HepG2 (cell line): Measurements from ENCODE around the gene DCTN4. TPM values are rescaled to one million over a fixed set of nuclear protein-coding genes. Genes with fewer than 3 reads are reported as not detected.

Experiments used
- ATAC-seq: fragments of 200-7000 bp; cut with Tn5 transposase; 3 replicates; pipeline ENCODE4 v1.9.1; 2020; ENCODE audit warnings: mild to moderate bottlenecking, moderate library complexity
- BruUV-seq: library from RNA; stranded (reverse); fragments of 400-500 nt; replicated peaks from 2 replicates; lab custom pipeline; 2021; lab: Mats Ljungman, UMichigan
- CTCF ChIA-PET: fragments of 300-600 bp; formaldehyde crosslinking; extraction: SDS; loops from one replicate; lab custom pipeline; 2021; ENCODE audit warnings: low total read pairs, inconsistent platforms, low intra/inter-chr PET ratio; lab: Yijun Ruan, JAX
- POLR2A ChIA-PET: fragments of 350-600 bp; sonication (Branson Sonifier 250); formaldehyde crosslinking; loops from one replicate; lab custom pipeline; 2020; ENCODE audit warnings: antibody characterized with exemption, inconsistent platforms; lab: Yijun Ruan, JAX
- DNase-seq: peaks from one replicate; pipeline ENCODE4 v3.0.0-alpha.2; 2015; ENCODE audit warnings: low spot score
- FAIRE-seq: peaks from 3 replicates; lab custom pipeline; 2011; peaks lifted over from hg19 to GRCh38; lab: Jason Lieb, UNC
- H2AFZ ChIP-seq: one replicate; pipeline ENCODE4 v1.6.1; 2011; ENCODE audit warnings: low read length, inconsistent platforms
- H3K27ac ChIP-seq: fragments of 300-600 bp; 3 replicates; pipeline ENCODE4 v1.8.0; 2011; ENCODE audit warnings: mixed run types, mild to moderate bottlenecking, mixed read lengths, low read length, inconsistent platforms; ENCODE audit not compliant: insufficient read depth; ENCODE audit errors: extremely low read length
- H3K27me3 ChIP-seq, 2 experiments: fragments of 200-600 bp in 1 of 2; 2 replicates in 1 of 2; 3 replicates in 1 of 2; pipeline versions ENCODE4 v1.6.0 to v1.8.0; 2011; ENCODE audit warnings: low read length in 2 of 2, mild to moderate bottlenecking in 2 of 2, moderate library complexity in 2 of 2, inconsistent platforms in 1 of 2; ENCODE audit not compliant: insufficient read depth in 2 of 2, control insufficient read depth in 1 of 2
- H3K36me3 ChIP-seq, 2 experiments: fragments of 200-600 bp in 1 of 2; replicated peaks in 1 of 2; 2 replicates in 1 of 2; 3 replicates in 1 of 2; pipeline versions ENCODE4 v1.5.1 to v1.8.0; 2011; ENCODE audit warnings: low read length in 2 of 2, inconsistent platforms in 1 of 2; ENCODE audit not compliant: insufficient read depth in 2 of 2, control insufficient read depth in 1 of 2
- H3K4me1 ChIP-seq: 2 replicates; pipeline ENCODE4 v1.5.1; 2012; ENCODE audit warnings: low read length, inconsistent platforms; ENCODE audit not compliant: insufficient read depth
- H3K4me2 ChIP-seq: 2 replicates; pipeline ENCODE4 v1.6.0; 2011; ENCODE audit warnings: low read depth, low read length, inconsistent platforms
- H3K4me3 ChIP-seq, 3 experiments: fragments of 200-600 bp in 1 of 3; sonication (generic), shearing (Covaris generic) in 1 of 3; replicated peaks in 1 of 3; 2 replicates each; pipeline ENCODE4 v1.5.1; 2011 to 2016; ENCODE audit warnings: low read length in 3 of 3, inconsistent platforms in 2 of 3, low read depth in 2 of 3, mild to moderate bottlenecking in 2 of 3, control low read depth in 1 of 3, mixed read lengths in 1 of 3; ENCODE audit not compliant: insufficient read depth in 1 of 3
- H3K79me2 ChIP-seq: one replicate; pipeline ENCODE4 v1.6.1; 2011; ENCODE audit warnings: low read length, inconsistent platforms; ENCODE audit not compliant: insufficient read depth
- H3K9ac ChIP-seq: 2 replicates; pipeline ENCODE4 v1.6.0; 2011; ENCODE audit warnings: mild to moderate bottlenecking, low read depth, low read length, inconsistent platforms; ENCODE audit not compliant: insufficient read depth
- H3K9me3 ChIP-seq: 2 replicates; pipeline ENCODE4 v1.5.1; 2012; ENCODE audit warnings: mild to moderate bottlenecking, low read length
- H4K20me1 ChIP-seq: 2 replicates; pipeline ENCODE4 v1.6.0; 2011; ENCODE audit warnings: inconsistent platforms, mild to moderate bottlenecking, low read length, moderate library complexity; ENCODE audit not compliant: insufficient read depth
- KLF15 ChIP-seq: sonication (generic); formaldehyde crosslinking; IDR thresholded peaks from 2 replicates; pipeline ENCODE4 v1.8.1; 2023; ENCODE audit warnings: borderline replicate concordance, mild to moderate bottlenecking, inconsistent platforms, missing genetic modification reagents, mixed read lengths
- PRMT3 ChIP-seq: sonication (generic); formaldehyde crosslinking; IDR thresholded peaks from 2 replicates; pipeline ENCODE4 v1.8.1; 2022; ENCODE audit warnings: low read depth, mild to moderate bottlenecking, moderate library complexity, missing genetic modification reagents, borderline replicate concordance
- SALL2 ChIP-seq: sonication (generic); formaldehyde crosslinking; IDR thresholded peaks from 2 replicates; pipeline ENCODE4 v1.8.1; 2023; ENCODE audit warnings: mild to moderate bottlenecking, missing genetic modification reagents, inconsistent platforms
- ZNF230 ChIP-seq: sonication (generic); formaldehyde crosslinking; IDR thresholded peaks from 2 replicates; pipeline ENCODE4 v1.4.0; 2020; ENCODE audit warnings: mild to moderate bottlenecking, missing genetic modification reagents
- ZNF34 ChIP-seq: sonication (generic); formaldehyde crosslinking; IDR thresholded peaks from 2 replicates; pipeline ENCODE4 v1.4.0; 2020; ENCODE audit warnings: mild to moderate bottlenecking, missing genetic modification reagents, borderline replicate concordance
- ZNF598 ChIP-seq: sonication (generic); formaldehyde crosslinking; IDR thresholded peaks from 2 replicates; pipeline ENCODE4 v1.5.1; 2020; ENCODE audit warnings: mild to moderate bottlenecking, missing genetic modification reagents, borderline replicate concordance
- ZNF614 ChIP-seq: IDR thresholded peaks from 2 replicates; pipeline ENCODE4 v1.6.1; 2018; ENCODE audit warnings: missing biosample characterization, missing genetic modification reagents, inconsistent platforms, borderline replicate concordance
- ZNF768 ChIP-seq: sonication (generic); formaldehyde crosslinking; IDR thresholded peaks from 2 replicates; pipeline ENCODE4 v1.4.0; 2020; ENCODE audit warnings: missing genetic modification reagents
- ZSCAN22 ChIP-seq: sonication (generic); formaldehyde crosslinking; IDR thresholded peaks from 2 replicates; pipeline ENCODE4 v1.4.0; 2020; ENCODE audit warnings: mild to moderate bottlenecking, missing genetic modification reagents
- WGBS: methylation state at CpG from one replicate; pipeline ENCODE4 v1.1.6; 2017; ENCODE audit warnings: low lambda C conversion rate; 5-methylcytosine and 5-hydroxymethylcytosine counted together
- in situ Hi-C: cut with HindIII; loops from 2 replicates; pipeline ENCODE4 v1.10.0; 2017; ENCODE audit warnings: low pct_unique_long_range_greater_than_20kb; ENCODE audit not compliant: extremely low pct_ligation_motif_present
- intact Hi-C: fragments of 100-400 bp; cut with micrococcal nuclease; formaldehyde crosslinking; loops from one replicate; pipeline ENCODE4 v1.10.0; 2022; ENCODE audit not compliant: unreplicated experiment
- polyA plus RNA-seq, 8 experiments: library from polyadenylated mRNA; depleted of rRNA in 3 of 8; stranded (reverse) in 7 of 8; unstranded in 1 of 8; fragments of >200 nt; fragmentation: Illumina TruSeq in 4 of 8; extraction: Trizol in 4 of 8; gene quantifications; 2 replicates each; pipeline versions ENCODE4 v1.2.1 to v1.2.3, GENCODE V29; 2011 to 2016; ENCODE audit warnings: low read depth in 4 of 8, missing spikeins in 1 of 8, mixed read lengths in 1 of 8; ENCODE audit not compliant: insufficient read depth in 1 of 8
- total RNA-seq, 5 experiments: library from RNA; depleted of rRNA; stranded (reverse); fragments of >200 nt; fragmentation: Illumina TruSeq; extraction: Trizol; gene quantifications; 2 replicates each; pipeline ENCODE4 v1.2.3, GENCODE V29; 2016; ENCODE audit warnings: low read depth in 1 of 5
- TF ChIP-seq, protein P1 (sequence below): sonication (generic); formaldehyde crosslinking; IDR thresholded peaks from 2 replicates; pipeline ENCODE4 v1.4.0; 2020; ENCODE audit warnings: missing genetic modification reagents, borderline replicate concordance

The DCTN4 gene
- total and polyA plus RNA-seq, 2 of the 13 experiments (the other 11 are each of a cell fraction or from before 2014, with no cell fraction given): 24.1 to 26.9 TPM

DNA sequence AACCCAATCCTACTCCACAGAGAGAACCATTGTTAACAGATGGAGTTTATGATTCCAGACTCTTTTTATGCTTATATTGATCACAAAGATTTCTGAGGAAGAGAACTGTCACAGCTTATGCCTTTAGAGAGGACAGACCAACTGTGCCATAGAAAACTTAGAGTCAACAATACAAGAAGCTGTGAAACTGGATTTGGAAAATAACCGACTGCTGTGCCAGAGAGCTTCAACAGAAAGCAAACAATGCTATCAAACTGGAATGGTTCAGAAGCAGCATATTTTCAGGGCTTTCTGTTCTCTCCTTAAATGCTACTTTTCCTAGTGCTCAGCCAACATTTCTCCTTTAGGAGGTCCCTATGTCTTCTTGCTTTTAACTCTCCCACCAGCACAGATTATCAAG lies 5.0 kb downstream of the DCTN4 start (continued):
- TF ChIP-seq, protein P1, sequence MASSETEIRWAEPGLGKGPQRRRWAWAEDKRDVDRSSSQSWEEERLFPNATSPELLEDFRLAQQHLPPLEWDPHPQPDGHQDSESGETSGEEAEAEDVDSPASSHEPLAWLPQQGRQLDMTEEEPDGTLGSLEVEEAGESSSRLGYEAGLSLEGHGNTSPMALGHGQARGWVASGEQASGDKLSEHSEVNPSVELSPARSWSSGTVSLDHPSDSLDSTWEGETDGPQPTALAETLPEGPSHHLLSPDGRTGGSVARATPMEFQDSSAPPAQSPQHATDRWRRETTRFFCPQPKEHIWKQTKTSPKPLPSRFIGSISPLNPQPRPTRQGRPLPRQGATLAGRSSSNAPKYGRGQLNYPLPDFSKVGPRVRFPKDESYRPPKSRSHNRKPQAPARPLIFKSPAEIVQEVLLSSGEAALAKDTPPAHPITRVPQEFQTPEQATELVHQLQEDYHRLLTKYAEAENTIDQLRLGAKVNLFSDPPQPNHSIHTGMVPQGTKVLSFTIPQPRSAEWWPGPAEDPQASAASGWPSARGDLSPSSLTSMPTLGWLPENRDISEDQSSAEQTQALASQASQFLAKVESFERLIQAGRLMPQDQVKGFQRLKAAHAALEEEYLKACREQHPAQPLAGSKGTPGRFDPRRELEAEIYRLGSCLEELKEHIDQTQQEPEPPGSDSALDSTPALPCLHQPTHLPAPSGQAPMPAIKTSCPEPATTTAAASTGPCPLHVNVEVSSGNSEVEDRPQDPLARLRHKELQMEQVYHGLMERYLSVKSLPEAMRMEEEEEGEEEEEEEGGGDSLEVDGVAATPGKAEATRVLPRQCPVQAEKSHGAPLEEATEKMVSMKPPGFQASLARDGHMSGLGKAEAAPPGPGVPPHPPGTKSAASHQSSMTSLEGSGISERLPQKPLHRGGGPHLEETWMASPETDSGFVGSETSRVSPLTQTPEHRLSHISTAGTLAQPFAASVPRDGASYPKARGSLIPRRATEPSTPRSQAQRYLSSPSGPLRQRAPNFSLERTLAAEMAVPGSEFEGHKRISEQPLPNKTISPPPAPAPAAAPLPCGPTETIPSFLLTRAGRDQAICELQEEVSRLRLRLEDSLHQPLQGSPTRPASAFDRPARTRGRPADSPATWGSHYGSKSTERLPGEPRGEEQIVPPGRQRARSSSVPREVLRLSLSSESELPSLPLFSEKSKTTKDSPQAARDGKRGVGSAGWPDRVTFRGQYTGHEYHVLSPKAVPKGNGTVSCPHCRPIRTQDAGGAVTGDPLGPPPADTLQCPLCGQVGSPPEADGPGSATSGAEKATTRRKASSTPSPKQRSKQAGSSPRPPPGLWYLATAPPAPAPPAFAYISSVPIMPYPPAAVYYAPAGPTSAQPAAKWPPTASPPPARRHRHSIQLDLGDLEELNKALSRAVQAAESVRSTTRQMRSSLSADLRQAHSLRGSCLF: no peak
- TF ChIP-seq ZNF34 (no peak), PRMT3 (CRISPR knock-in tag) (no peak)

DNA sequence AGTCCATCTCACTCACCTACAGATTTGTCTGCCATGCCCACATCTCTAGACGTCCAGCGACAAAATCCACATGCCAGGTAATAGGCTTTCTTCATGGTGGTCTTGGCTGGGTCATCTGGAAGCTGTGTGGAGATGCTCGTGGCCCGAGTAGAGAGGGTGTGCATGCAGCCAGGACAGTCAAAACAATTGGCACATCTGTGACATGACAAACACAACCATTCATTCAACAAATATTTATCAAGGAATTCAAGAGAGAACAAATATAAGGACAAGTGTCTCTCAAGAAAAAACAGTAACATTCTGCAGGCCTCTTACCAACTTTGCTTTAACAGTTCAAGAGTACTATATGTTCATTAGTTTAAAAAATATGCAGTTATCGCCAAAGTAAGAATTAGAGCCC lies 5.4 kb downstream of the DCTN4 start:
- peaks cover 50% of the 10 kb centered on the region for H3K79me2 ChIP-seq
- BruUV-seq: no TSS peak
- 94% methylated on average over 5 of the region's 5 CpGs for WGBS
- H3K9me3 ChIP-seq: no peaks in the 10 kb centered on the region
- H3K4me1 ChIP-seq: peaks cover 20% of the 10 kb centered on the region
- H3K36me3 ChIP-seq: peaks cover 8 to 44% of the 10 kb centered on the region in 2 experiments
- in situ Hi-C loops (no loop called here), intact Hi-C loops (no loop called here)
- no peaks in the 10 kb centered on the region for H3K27me3 ChIP-seq
- ChIA-PET POLR2A (no interaction called here), CTCF (no interaction called here)
- no peak for FAIRE-seq
- H4K20me1 ChIP-seq: no peaks in the 10 kb centered on the region; the same call in 1 of the 2 replicates
- H3K4me3 ChIP-seq: no peak overlapping the region
- no peak for TF ChIP-seq ZNF598
- TF ChIP-seq ZNF230 (CRISPR knock-in tag): no peak
- TF ChIP-seq SALL2 (CRISPR knock-in tag): no peak
- no peak for TF ChIP-seq KLF15 (CRISPR knock-in tag)
- TF ChIP-seq ZNF768 (CRISPR knock-in tag): no peak
- TF ChIP-seq ZSCAN22 (CRISPR knock-in tag): no peak
- no peak for TF ChIP-seq ZNF614 (CRISPR knock-in tag)
- no peak for ATAC-seq
- H3K27ac ChIP-seq: no peak overlapping the region
- DNase-seq: no peak
- no peak overlapping the region for H3K4me2 ChIP-seq
- H2AFZ ChIP-seq: no peak overlapping the region
- no peak overlapping the region for H3K9ac ChIP-seq
